Femur (tissue), 1 donor: ENCODE data around the gene HCN1.

Experiments
- DNase-seq: peaks from one replicate; pipeline ENCODE4 v3.0.0-alpha.2; 2017

Gene HCN1

DNA sequence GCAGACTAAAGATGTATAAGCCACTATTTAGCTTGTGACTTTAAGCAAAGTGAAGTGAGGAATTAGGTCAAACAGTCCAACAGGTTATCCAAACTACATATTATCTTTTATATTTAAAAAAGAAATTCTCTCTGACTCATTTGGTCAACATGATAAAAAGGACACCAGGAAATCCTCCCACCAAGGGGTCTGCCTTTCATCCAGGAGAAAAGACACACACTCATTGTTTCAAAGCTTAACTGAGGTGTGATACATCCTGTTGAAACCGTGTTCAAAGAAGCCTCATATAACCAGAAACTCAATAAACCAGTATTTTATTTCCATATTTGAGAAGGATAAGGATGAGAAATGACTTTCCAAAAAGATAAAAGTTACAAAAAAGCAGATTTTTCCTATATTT is 417.1 kb downstream of the HCN1 start:
- DNase-seq = no peak

DNA sequence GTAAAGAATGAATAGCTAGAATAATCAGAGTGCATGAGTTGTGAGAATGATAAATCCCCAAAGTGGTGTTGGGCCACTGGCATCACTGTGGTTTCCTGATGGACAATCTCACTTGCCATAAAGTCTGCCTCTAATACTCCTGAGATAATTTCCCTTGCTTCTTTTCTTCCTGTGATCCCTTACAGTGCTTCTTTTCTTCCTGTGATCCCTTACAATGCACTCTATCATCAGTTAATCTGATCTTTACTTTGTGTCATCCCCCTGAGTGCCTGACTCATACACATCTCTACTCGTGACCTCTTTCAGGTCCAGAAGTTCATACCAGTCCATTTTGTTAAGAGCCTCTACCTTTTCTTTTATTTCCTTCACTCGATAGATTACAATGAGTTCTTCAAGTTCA is 418.3 kb downstream of the HCN1 start:
- DNase-seq = no peak

DNA sequence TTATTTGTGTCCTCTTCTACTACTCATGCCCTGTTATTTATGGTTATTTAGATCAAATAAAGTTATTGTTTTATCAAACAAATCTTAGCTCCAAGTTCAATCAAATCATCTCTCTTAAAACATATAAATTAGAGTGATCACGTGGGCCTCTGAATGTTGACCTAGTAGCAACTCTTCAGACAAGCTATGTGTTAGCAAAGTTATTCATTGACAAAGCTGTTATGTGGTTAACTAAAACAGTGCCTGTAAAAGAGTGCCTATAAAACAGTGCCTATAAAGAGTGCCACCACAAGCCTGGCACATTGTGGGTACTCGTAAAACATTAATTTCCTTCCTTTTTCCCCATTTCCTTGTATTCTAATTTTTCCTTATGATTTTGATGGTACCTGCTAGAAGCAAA is 421.9 kb downstream of the HCN1 start:
- DNase-seq = no peak

DNA sequence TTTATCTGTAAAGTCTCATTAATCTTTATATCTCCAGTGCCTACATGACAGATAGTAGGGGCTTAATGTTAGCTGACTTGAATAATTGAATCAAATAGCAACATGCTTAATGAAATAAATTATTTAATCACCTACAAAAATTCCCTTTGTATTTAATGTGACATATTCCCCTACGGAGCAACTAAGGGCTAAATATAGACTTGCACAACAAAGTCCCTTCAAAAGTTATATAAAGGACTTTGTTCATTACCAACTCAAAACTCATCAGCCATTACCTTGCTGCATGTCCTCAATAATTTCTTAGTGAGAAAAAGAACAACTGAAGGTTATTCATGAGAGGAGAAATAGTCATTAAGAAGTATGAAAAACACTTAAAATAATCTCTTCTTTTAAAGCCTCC is 424.6 kb downstream of the HCN1 start:
- no peak for DNase-seq

GRCh38 chr5:45264447-45264846 is 431.7 kb downstream of the HCN1 start:
- DNase-seq = no peak

DNA sequence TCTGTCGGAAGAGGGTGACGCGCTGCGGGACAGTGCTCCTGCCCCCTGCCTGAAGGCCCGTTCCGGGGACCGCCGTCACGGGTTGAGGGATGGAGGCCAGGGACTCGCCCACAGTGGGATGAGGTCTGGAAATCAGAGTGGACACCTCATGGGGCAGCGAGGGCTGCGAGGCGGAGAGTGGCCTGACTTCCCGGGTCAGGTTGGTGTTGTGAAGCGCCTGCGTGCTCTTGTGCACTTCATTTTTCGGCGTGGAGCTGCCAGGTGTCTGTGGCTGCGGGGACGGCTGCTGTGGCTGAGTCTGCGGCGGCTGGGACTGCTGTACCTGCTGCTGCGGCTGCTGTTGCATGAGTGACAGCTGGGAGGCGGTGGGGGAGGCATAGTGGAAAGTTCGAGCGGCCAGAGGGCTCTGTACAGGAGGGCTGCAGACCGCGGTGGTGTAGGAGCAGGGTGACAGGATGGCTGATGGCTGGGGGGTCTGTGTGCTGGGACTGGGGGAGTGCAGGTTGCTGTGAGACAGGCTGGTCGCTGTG is 434.1 kb downstream of the HCN1 start:
- no peak for DNase-seq

- DNase-seq = no peak
Measured at GRCh38 chr5:45261125-45261524, 435.1 kb downstream of the HCN1 start.

GRCh38 chr5:45260292-45260691 is 435.9 kb downstream of the HCN1 start:
- no peak for DNase-seq

- no peak for DNase-seq
Measured at GRCh38 chr5:45252978-45253377, 443.2 kb downstream of the HCN1 start.

- DNase-seq = no peak
Measured at GRCh38 chr5:45252541-45252940, 443.6 kb downstream of the HCN1 start.

DNA sequence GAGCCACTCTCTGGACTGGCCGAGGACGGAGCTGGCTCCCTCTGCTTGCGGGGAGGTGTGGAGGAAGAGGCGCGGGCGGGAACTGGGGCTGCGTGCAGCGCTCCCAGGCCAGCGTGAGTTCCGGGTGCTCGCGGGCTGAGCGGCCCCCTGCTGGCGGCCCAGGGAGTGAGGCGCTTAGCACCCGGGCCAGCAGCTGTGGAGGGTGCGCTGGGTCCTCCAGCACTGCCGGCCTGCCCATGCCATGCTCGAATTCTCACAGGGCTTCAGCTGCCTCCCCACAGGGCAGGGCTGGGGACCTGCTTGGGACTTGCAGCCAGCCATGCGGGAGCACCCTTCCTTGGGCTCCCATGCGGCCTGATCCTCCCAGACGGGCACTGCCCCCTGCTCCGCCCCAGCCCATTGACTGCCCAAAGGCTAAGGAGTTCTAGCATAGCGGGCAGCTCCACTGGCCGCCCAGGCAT is 470.6 kb downstream of the HCN1 start:
- no peak for DNase-seq

GRCh38 chr5:45205403-45205961 is 490.7 kb downstream of the HCN1 start:
- no peak for DNase-seq
